GM21619 (cell line): ENCODE measurements around the gene ZHX3.

Source experiments
- ATAC-seq: cut with Tn5 transposase; IDR thresholded peaks from one replicate; pipeline ENCODE4 v1.9.1; 2021; ENCODE audit not compliant: unreplicated experiment

Gene ZHX3

GRCh38 chr20:41200446-41201202 is 116.9 kb downstream of the ZHX3 start:
- ATAC-seq, result no peak

GRCh38 chr20:41198443-41198842 is 119.1 kb downstream of the ZHX3 start:
- no peak for ATAC-seq

- no peak for ATAC-seq
These were observed 120.8 kb downstream of the ZHX3 start for GRCh38 chr20:41196653-41197225.

- no peak for ATAC-seq
These were observed 125.0 kb downstream of the ZHX3 start for GRCh38 chr20:41192575-41192974.

- ATAC-seq, result no peak
These were observed 125.7 kb downstream of the ZHX3 start for GRCh38 chr20:41191562-41192500.

- no peak for ATAC-seq
These were observed 129.9 kb downstream of the ZHX3 start for GRCh38 chr20:41187668-41188067.

- no peak for ATAC-seq
These were observed 132.3 kb downstream of the ZHX3 start for GRCh38 chr20:41185013-41185757.

- no peak for ATAC-seq
These were observed 133.7 kb downstream of the ZHX3 start for GRCh38 chr20:41183831-41184230.

GRCh38 chr20:41183391-41183790 is 134.1 kb downstream of the ZHX3 start:
- no peak for ATAC-seq

GRCh38 chr20:41182296-41183212 is 135.0 kb downstream of the ZHX3 start:
- ATAC-seq, result no peak

GRCh38 chr20:41181567-41181966 is 136.0 kb downstream of the ZHX3 start:
- ATAC-seq, result no peak

- ATAC-seq, result no peak
These were observed 136.8 kb downstream of the ZHX3 start for GRCh38 chr20:41180599-41181333.

GRCh38 chr20:41179961-41180360 is 137.6 kb downstream of the ZHX3 start:
- no peak for ATAC-seq

GRCh38 chr20:41178904-41179432 is 138.6 kb downstream of the ZHX3 start:
- ATAC-seq, result no peak

GRCh38 chr20:41178495-41178894 is 139.0 kb downstream of the ZHX3 start:
- ATAC-seq, result no peak

- no peak for ATAC-seq
These were observed 139.9 kb downstream of the ZHX3 start for GRCh38 chr20:41177636-41178035.

- no peak for ATAC-seq
These were observed 140.6 kb downstream of the ZHX3 start for GRCh38 chr20:41176711-41177552.

- no peak for ATAC-seq
These were observed 141.7 kb downstream of the ZHX3 start for GRCh38 chr20:41175727-41176330.
